Mucosa of gallbladder (tissue), 1 donor: ENCODE data around the gene TAF1A. TPM values are rescaled to one million over a fixed set of nuclear protein-coding genes. Genes with fewer than 3 reads are reported as not detected.

Experiments used
- DNase-seq: peaks from one replicate; pipeline ENCODE4 v3.0.0-alpha.2; 2020; ENCODE audit warnings: low spot score
- total RNA-seq: library from RNA; stranded (reverse); gene quantifications from one replicate; pipeline ENCODE4 v1.2.1, GENCODE V29; 2021
- donor health status: DM: no; HTN: no; CAD: no.

TAF1A gene
- total RNA-seq, 1 donor from 2014 or later, result 7.5 TPM

- DNase-seq, result no peak
Observed at GRCh38 chr1:222596696-222597095, 7.0 kb upstream of the TAF1A start.

DNA sequence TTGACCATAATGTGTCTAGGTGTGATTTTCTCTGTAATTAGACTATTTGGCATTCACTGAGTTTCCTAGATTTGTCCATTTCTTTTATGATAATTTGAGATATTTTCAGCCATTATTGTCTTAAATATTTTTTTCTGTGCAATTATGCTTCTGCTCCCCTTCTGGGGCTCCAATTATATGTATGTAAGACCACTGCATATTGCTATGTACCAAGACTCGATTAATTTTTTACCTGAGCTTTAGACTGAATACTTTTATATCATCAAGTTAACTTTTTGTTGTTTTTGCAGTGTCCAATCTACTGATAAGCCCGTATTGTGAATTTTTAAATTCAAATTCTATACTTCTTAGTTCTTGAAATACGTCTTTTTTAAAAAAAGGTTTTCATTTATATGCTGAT, 5.1 kb upstream of the TAF1A start:
- no peak for DNase-seq

GRCh38 chr1:222592171-222592570, 2.4 kb upstream of the TAF1A start:
- DNase-seq, result no peak

DNA sequence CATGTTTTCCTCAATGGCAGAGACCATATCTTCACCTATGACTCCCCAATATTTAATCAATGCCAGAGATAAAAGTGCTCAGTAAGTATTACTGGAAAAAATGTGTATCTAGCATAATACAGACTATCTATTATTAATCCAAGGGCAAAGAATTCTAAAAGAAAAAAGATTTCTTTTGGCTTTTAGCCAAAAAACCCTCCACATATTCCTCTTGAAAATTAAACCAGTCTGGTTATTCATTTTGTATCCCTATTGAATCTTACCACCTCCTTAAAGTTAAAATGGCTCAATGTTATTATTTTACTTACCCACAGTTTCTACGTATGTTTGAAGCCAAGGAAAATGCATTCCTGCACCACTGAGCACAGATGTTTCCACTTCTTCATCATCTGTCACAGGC, 1.6 kb downstream of the TAF1A start:
- DNase-seq, result no peak

DNA sequence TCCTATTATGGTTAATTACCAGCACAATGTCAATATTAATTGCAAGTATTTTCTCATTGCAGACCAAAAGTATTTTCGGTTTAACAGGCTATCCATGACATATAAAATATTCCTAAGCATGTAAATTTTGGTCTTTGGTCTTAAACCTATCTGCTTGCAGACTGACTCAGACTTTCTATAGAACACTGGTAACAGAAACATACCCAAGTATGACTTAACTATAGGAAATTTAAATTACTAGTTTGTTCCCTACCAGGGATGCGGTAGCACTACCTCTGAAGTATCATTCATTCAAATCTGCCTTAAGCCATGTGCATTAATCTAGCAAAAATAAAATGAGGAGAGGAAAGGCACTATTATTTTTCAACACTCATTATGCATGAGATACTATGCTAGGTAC, 2.9 kb downstream of the TAF1A start:
- DNase-seq, result no peak

GRCh38 chr1:222583079-222583478, 6.7 kb downstream of the TAF1A start:
- DNase-seq, result no peak

DNA sequence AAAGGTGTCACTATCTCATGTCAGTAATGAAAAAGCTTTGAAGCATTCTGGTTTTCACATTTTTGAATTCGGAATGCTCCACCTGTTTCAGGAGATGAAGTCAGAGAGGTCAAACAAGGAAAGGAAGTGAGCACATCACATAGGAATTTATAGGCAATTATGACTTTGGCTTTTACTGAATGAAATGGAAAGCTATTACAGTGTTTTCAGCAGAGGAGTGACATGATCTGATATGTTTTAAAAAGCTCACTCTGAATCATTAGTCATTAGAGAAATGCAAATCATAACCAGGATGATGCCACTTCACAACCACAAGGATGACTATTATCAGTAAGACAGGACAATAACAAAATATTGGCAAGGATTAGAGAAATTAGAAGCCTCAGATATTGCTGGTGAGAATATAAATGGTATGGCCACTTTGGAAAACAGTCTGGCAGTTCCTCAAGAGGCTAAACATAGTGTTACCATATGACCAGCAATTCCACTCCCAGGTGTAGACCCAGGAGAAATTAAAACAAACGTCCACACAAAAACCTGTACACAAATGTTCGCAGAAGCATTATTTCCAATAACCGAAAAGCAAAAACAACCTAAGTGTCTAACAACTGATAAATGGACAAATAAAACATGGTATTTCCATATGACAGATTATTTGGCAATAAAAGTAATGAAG, 7.5 kb downstream of the TAF1A start:
- DNase-seq, result no peak

DNA sequence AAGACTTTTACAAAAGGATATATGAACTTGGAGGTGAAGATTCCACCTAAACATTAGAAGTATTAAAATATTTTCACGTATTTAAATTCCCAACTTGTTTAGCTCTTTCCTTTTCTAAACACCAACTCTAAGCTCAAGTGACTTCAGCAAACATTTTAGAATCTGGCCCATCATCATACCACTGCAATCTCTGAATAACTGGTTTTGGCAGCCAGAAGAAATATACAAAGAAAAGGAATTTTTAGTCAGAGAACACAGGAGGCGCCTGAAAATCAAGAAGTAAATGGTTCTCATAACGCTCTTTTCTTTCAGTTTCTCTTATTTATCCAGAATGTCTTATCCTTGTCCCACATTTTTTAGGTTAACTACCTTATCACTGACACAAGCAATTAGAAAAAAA, 10.4 kb downstream of the TAF1A start:
- no peak for DNase-seq

DNA sequence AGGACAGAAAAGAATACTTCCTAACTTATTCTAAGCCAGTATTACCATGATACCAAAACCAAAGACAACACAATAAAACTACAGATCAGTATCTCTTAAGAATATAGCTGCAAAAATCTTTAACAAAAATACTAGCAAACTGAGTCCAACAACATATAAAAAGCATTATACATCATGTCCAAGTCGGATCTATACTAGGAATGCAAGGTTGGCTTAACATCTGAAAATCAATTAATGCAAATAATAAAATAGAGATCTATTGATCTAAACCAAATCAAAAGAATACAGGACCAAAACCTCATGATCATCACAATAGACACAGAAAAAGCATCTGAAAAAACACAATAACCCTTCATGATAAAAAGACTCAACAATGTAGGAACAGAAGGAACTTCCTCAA, 18.9 kb downstream of the TAF1A start:
- no peak for DNase-seq

DNA sequence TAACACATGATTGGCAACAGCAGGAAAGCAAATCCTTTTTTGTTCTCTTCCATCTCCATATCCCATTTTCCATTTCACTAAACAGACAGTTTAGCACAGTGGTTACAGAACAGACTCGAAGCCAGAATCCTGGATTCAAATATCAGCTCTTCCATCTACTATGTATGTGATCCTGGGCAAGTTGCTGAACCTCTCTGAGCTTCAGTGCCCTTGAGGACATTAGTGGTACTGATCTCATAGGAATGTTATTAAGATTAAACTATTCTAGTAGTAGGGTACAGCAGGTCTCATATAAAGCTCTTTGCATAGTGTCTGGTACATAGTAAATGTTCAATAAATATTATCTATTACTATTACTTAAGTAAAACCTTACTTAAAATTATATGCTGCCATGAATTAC, 28.1 kb downstream of the TAF1A start:
- no peak for DNase-seq

DNA sequence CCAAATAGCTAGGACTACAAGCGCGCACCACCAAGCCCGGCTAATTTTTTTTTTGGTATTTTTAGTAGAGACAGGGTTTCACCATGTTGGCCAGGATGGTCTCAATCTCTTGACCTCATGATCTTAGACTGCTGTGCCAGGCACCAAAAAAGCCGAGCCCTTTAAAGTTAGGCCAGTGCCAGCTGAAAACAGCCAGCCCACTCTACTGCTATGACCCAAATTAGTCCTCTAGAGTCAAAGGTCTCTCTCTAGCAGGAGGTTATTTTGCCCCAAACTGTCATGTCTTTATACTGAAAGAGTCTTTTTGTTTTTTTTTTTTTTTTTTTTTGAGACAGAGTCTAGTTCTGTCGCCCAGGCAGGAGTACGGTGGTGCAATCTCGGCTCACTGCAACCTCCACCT, 32.2 kb downstream of the TAF1A start:
- no peak for DNase-seq

DNA sequence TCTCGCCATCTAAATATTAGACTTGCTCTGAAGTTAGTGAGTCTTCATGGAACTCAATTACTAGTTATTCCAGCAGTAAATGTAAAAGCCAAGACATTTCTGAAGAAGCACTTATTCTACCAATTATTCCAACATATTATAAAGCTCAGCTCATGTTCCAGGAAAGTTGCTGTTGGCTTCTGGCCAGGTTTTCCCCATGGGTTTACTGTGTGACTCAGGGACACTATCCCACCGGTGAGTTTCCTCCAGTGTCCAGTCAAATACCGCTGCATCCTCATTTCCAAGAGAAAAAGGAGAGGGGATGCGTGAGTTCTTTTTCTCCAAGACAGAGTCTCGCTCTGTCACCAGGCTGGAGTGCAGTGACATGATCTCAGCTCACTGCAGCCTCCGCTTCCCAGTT, 32.6 kb downstream of the TAF1A start:
- no peak for DNase-seq

GRCh38 chr1:222555992-222556615, 33.6 kb downstream of the TAF1A start:
- peak; percentile 64 for DNase-seq

- DNase-seq, result no peak
Observed at GRCh38 chr1:222554177-222554576, 35.6 kb downstream of the TAF1A start.

DNA sequence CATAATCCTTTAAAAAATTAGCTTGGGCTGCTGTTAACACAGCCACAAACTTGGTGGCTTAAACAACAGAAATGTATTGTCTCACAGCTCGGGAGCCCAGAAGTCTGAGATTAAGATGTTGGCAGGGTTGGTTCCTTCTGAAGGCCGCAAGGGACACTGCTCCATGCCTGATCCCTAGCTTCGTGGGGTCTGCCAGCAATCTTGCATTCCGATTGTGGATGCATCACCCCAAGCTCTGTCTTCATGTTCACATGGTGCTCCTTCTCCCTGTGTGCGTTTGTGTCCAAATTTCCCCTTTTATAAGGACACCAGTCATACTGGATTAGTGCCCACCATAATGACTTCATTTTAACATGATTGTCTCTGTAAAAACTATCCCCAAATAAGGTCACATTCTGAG, 36.9 kb downstream of the TAF1A start:
- DNase-seq, result no peak

- no peak for DNase-seq
Observed at GRCh38 chr1:222547944-222548671, 41.6 kb downstream of the TAF1A start, which contains the start of gene HHIPL2. HHIPL2 (minus strand) TSS chr1:222548104; CDS start chr1:222548044, 60 bp downstream.

- no peak for DNase-seq
Observed at GRCh38 chr1:222547260-222547614, 42.5 kb downstream of the TAF1A start.

DNA sequence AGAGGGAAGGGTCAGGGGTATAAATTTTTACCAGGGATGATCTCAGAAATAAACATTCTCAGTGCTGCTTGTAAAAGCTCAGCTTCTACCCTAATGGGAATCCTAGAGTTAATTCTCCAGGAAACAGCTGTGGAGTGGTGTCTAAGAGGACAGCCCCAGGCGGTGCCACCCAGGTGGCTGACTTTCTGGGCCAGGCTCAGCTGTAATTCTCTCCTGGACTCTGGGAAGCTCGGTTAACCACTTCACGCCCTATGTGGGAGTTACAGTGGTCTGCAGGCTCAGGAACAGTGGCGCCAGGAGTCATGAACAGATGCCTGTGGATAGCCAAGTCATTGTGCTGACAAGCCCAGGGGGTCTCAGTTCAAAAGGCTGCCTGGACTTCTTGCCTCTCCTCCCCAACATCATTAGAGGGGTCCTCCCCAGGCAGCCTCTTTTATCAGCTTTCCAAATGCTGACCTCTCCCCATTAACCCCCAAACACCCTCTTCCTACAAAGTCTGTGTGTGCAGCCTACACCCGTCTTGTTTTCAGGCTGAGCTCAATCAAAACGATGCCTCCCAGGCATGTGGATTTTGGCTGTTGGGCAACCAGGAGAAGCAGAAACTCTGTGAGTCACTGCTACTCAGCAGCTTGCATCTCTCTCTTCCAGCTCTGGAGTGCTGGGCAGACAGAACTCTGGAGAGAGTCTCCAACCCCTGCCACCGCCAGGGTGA, 43.0 kb downstream of the TAF1A start:
- DNase-seq, result no peak

GRCh38 chr1:222546091-222546490, 43.6 kb downstream of the TAF1A start:
- no peak for DNase-seq

DNA sequence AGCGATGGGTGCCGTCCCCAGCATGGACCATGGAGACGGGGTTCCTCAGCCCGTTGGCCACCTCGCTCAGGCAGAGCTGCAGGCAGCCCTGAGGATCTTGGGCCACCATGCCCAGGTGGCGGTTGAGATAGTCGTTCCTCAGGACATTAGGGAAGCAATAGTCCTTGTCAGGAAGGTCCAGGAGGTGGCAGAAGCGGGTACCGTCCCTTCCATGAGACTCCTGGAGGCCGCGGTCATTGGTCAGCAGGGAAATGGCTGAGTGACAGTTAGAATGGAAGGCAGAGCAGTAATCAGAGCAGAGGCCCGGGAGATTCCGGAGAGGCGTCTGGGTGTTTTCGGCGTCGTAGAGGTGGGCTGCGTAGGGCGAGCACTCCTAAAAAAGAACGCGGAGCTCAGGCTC, 45.9 kb downstream of the TAF1A start:
- no peak for DNase-seq

DNA sequence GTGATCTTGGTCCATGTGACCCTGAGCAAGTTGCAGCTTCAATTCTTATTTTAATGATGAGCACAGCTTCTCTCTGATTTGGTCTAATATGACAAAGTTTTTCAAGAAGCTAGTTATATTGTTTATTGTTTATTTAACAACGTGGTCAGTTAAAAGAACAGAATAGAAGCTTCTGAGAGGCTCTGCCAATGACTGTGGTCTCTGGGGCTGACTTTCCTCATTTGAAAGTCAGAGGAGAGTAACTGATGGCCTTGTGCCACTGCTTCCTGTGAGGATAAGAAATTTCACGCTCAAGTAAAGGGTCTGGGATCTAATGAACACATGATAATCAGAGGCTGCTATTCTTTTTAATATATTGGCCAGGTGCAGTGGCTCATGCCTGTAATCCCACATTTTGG, 49.1 kb downstream of the TAF1A start:
- no peak for DNase-seq

- DNase-seq, result no peak
Observed at GRCh38 chr1:222539951-222540597, 49.7 kb downstream of the TAF1A start.
